D721Med (cell line): ENCODE results near the gene OBSCN.

Source experiments
- DNase-seq: peaks from one replicate; pipeline ENCODE4 v3.0.0; 2011; ENCODE audit warnings: low spot score; ENCODE audit not compliant: insufficient read length
- FAIRE-seq: peaks from 2 replicates; lab custom pipeline; 2011; peaks lifted over from hg19 to GRCh38; lab: Jason Lieb, UNC
- TF ChIP-seq, protein P1 (sequence below): IDR thresholded peaks from 2 replicates; pipeline ENCODE4 v1.5.1; 2012; ENCODE audit warnings: mild to moderate bottlenecking, control low read depth; ENCODE audit not compliant: insufficient read depth; ENCODE audit errors: missing control alignments

Gene OBSCN

DNA sequence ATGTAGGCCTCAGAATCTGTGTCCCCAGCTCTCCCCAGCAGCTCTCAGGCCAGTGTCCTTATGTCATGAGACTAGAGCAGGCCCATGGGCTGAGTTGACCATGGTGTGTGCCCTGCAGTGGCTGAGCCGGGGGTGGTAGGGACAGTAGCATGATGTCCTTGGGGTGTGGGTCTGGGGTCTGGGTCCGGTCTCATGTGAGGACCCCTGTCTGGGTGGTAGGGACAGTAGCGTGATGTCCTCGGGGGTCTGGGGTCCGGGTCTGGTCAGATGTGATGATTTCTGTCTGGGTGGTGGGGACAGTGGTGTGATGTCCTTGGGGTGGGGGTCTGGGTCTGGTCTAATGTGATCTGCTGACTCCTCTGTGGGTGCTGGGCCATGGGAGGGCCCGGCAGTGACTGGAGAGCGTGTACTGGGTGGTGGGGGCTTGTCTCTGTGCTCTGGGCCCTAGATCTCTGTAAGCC lies 64.5 kb downstream of the OBSCN start:
- DNase-seq, result no peak
- TF ChIP-seq, protein P1, sequence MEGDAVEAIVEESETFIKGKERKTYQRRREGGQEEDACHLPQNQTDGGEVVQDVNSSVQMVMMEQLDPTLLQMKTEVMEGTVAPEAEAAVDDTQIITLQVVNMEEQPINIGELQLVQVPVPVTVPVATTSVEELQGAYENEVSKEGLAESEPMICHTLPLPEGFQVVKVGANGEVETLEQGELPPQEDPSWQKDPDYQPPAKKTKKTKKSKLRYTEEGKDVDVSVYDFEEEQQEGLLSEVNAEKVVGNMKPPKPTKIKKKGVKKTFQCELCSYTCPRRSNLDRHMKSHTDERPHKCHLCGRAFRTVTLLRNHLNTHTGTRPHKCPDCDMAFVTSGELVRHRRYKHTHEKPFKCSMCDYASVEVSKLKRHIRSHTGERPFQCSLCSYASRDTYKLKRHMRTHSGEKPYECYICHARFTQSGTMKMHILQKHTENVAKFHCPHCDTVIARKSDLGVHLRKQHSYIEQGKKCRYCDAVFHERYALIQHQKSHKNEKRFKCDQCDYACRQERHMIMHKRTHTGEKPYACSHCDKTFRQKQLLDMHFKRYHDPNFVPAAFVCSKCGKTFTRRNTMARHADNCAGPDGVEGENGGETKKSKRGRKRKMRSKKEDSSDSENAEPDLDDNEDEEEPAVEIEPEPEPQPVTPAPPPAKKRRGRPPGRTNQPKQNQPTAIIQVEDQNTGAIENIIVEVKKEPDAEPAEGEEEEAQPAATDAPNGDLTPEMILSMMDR, result no peak
- no peak for FAIRE-seq

DNA sequence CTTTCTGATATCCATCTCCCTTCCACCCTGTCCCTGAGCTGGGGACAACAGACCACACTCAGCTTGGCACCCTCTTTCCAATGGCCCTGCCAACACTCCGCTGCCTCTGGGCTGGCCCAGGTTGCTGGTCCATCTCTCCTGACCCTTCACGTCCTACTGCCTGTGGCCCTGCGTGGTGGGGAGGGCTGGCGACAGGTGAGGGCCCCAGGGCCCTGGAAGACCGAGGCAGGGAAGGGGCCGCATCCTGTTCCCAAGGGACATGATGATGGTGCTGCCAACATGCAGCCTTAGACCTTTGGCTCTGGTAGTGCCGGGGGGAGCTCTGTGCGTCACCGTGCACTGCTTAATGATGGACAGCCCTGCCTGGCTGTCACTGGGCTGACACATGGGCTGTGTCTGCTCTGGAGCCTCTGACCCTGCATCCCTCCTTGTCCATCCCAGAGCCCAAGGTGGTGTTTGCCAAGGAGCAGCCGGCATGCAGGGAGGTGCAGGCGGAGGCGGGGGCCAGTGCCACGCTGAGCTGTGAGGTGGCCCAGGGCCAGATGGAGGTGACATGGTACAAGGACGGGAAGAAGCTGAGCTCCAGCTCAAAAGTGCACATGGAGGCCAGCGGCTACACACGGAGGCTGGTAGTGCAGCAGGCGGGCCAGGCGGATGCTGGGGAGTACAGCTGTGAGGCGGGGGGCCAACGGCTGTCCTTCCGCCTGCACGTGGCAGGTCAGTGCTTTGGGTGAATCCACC lies 65.2 kb downstream of the OBSCN start:
- TF ChIP-seq, protein P1, result no peak
- DNase-seq (no peak), FAIRE-seq (no peak)

DNA sequence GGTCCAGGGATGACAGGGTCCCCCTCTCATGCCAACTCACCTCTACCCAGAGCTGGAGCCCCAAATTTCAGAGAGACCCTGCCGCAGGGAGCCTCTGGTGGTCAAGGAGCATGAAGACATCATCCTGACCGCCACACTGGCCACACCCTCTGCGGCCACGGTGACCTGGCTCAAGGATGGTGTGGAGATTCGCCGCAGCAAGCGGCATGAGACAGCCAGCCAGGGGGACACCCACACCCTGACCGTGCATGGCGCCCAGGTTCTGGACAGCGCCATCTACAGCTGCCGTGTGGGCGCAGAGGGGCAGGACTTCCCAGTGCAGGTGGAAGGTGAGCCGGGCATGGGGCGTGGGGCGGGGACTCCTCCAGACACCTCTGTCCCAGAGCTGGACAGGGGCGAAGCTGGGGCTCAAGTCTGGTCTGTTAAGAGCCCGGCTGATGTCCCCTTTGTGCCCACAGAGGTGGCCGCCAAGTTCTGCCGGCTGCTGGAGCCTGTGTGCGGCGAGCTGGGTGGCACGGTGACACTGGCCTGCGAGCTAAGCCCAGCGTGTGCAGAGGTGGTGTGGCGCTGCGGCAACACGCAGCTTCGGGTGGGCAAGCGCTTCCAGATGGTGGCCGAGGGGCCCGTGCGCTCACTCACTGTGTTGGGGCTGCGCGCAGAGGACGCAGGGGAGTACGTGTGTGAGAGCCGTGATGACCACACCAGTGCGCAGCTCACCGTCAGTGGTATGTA lies 66.0 kb downstream of the OBSCN start:
- DNase-seq, result no peak
- TF ChIP-seq, protein P1, result no peak
- FAIRE-seq, result no peak

GRCh38 chr1:228274452-228275178 lies 66.8 kb downstream of the OBSCN start:
- DNase-seq (no peak), FAIRE-seq (no peak)
- TF ChIP-seq, protein P1, result no peak

GRCh38 chr1:228275179-228275429 lies 67.3 kb downstream of the OBSCN start:
- DNase-seq (no peak), FAIRE-seq (no peak)
- TF ChIP-seq, protein P1, result no peak

GRCh38 chr1:228275430-228276173 lies 67.8 kb downstream of the OBSCN start:
- DNase-seq (peak; percentile 98), FAIRE-seq (no peak)
- TF ChIP-seq, protein P1, result no peak
